Esophagus muscularis mucosa (tissue), 4 donors: ENCODE results near the gene MEGF6. TPM values are rescaled to one million over a fixed set of nuclear protein-coding genes. Genes with fewer than 3 reads are reported as not detected.

Experiments
- DNase-seq: peaks from one replicate; pipeline ENCODE4 v3.0.0-alpha.2; 2017; ENCODE audit errors: extremely low spot score
- H3K27ac ChIP-seq, 4 donors: fragments of 200-600 bp; sonication (generic); replicated peaks in 1 of 4; 1 replicate in 3 of 4; 2 replicates in 1 of 4; pipeline ENCODE4 v1.5.1; 2016 to 2019; ENCODE audit warnings: mild to moderate bottlenecking in 1 of 4
- H3K27me3 ChIP-seq, 4 donors: fragments of 200-600 bp; sonication (generic); one replicate each; pipeline versions ENCODE4 v1.5.1 to v1.6.0; 2016 to 2019
- H3K36me3 ChIP-seq, 4 donors: fragments of 200-600 bp; sonication (generic); one replicate each; pipeline ENCODE4 v1.5.1; 2016 to 2019
- H3K4me1 ChIP-seq, 4 donors: fragments of 200-600 bp; sonication (generic); one replicate each; pipeline ENCODE4 v1.5.1; 2016 to 2019
- H3K4me3 ChIP-seq, 4 donors: fragments of 200-600 bp; sonication (generic); 1 replicate in 2 of 4; 2 replicates in 2 of 4; pipeline ENCODE4 v1.5.1; 2016 to 2019; ENCODE audit warnings: mild to moderate bottlenecking in 4 of 4, moderate library complexity in 1 of 4
- H3K9me3 ChIP-seq, 4 donors: fragments of 200-600 bp; sonication (generic); 1 replicate in 3 of 4; 2 replicates in 1 of 4; pipeline ENCODE4 v1.5.1; 2016 to 2019
- CTCF ChIP-seq, 3 experiments: fragments of 200-600 bp in 2 of 3; fragments of 450-650 bp in 1 of 3; sonication (generic) in 2 of 3; IDR thresholded peaks; one replicate each; pipeline ENCODE4 v1.5.1; 2017 to 2019; ENCODE audit warnings: antibody characterized with exemption in 3 of 3, mild to moderate bottlenecking in 2 of 3, moderate library complexity in 1 of 3
- EP300 ChIP-seq: sonication (generic); formaldehyde crosslinking; IDR thresholded peaks from one replicate; pipeline ENCODE4 v1.6.1; 2017; ENCODE audit warnings: antibody characterized with exemption
- POLR2A ChIP-seq: fragments of 450-650 bp; IDR thresholded peaks from one replicate; pipeline ENCODE4 v1.6.1; 2017; ENCODE audit warnings: antibody characterized with exemption, moderate library complexity, mild to moderate bottlenecking, low read depth
- POLR2AphosphoS5 ChIP-seq, 2 donors: sonication (generic); formaldehyde crosslinking; IDR thresholded peaks; one replicate each; pipeline ENCODE4 v1.6.1; 2017; ENCODE audit warnings: antibody characterized with exemption in 2 of 2
- WGBS: methylation state at CpG from one replicate; pipeline ENCODE4 v1.1.5; 2018; 5-methylcytosine and 5-hydroxymethylcytosine counted together
- intact Hi-C: fragments of 100-400 bp; cut with DNase I; formaldehyde crosslinking; loops from one replicate; pipeline ENCODE4 v1.15.1; 2023
- total RNA-seq, 4 donors: library from RNA; depleted of rRNA; stranded (reverse); fragments of >200 nt; gene quantifications; one replicate each; pipeline versions ENCODE4 v1.1.0 to v1.2.1, GENCODE V29; 2016

MEGF6 gene
- total RNA-seq, 4 donors from 2014 or later = 9.3 to 18.1 (median 12.7) TPM

GRCh38 chr1:3460672-3461131 lies 150.6 kb downstream of the MEGF6 start:
- no peaks in the 10 kb centered on the region for H3K36me3 ChIP-seq
- no peaks in the 10 kb centered on the region for H3K9me3 ChIP-seq
- H3K4me3 ChIP-seq = no peak overlapping the region
- intact Hi-C loops = no loop called here
- H3K4me1 ChIP-seq = peaks cover 9 to 16% (median 15%) of the 10 kb centered on the region in 4 donors
- TF ChIP-seq CTCF (IDR thresholded peaks at IDR 0.05) = no peak
- no peak for TF ChIP-seq POLR2A
- no peak for TF ChIP-seq EP300
- TF ChIP-seq POLR2AphosphoS5 (IDR thresholded peaks at IDR 0.05) = no peak
- WGBS = 72% methylated on average over 9 of the region's 14 CpGs
- H3K27me3 ChIP-seq = peaks cover 0 to 29% (median 0%) of the 10 kb centered on the region in 4 donors
- no peak for DNase-seq
- peak overlapping the region in 2 of 4 donors; percentile 10 to 42 for H3K27ac ChIP-seq

- no peaks in the 10 kb centered on the region for H3K9me3 ChIP-seq
- no peak overlapping the region for H3K4me3 ChIP-seq
- peak overlapping the region in 3 of 4 donors; percentile 10 to 42 (median 13) for H3K27ac ChIP-seq
- DNase-seq = no peak
- peaks cover 11 to 20% (median 18%) of the 10 kb centered on the region in 4 donors for H3K4me1 ChIP-seq
- TF ChIP-seq POLR2A (no peak), POLR2AphosphoS5 (IDR thresholded peaks at IDR 0.05) (no peak), EP300 (no peak), CTCF (IDR thresholded peaks at IDR 0.05) (no peak)
- intact Hi-C loops = no loop called here
- WGBS = 85% methylated on average over 15 of the region's 23 CpGs
- H3K36me3 ChIP-seq = no peaks in the 10 kb centered on the region
- peaks cover 0 to 29% (median 3%) of the 10 kb centered on the region in 4 donors for H3K27me3 ChIP-seq
Measured at GRCh38 chr1:3459940-3460671, 151.2 kb downstream of the MEGF6 start.

- no peak overlapping the region for H3K4me3 ChIP-seq
- intact Hi-C loops = no loop called here
- no peak for DNase-seq
- TF ChIP-seq EP300 (no peak), POLR2AphosphoS5 (IDR thresholded peaks at IDR 0.05) (no peak), POLR2A (no peak), CTCF (IDR thresholded peaks at IDR 0.05) (no peak)
- peaks cover 0 to 37% (median 10%) of the 10 kb centered on the region in 4 donors for H3K27me3 ChIP-seq
- H3K4me1 ChIP-seq = peaks cover 17 to 28% (median 26%) of the 10 kb centered on the region in 4 donors
- no peaks in the 10 kb centered on the region for H3K36me3 ChIP-seq
- H3K9me3 ChIP-seq = no peaks in the 10 kb centered on the region
- WGBS = 83% methylated on average over 24 of the region's 24 CpGs
- H3K27ac ChIP-seq = peak overlapping the region in 2 of 4 donors; percentile 10 to 42
Measured at GRCh38 chr1:3459051-3459908, 152.0 kb downstream of the MEGF6 start.

GRCh38 chr1:3457910-3458883 lies 153.1 kb downstream of the MEGF6 start:
- Histone ChIP-seq H3K4me3 (no peak overlapping the region), H3K36me3 (no peaks in the 10 kb centered on the region), H3K4me1 (peaks cover 27 to 39% (median 37%) of the 10 kb centered on the region in 4 donors), H3K27me3 (peaks cover 0 to 48% (median 20%) of the 10 kb centered on the region in 4 donors), H3K27ac (no peak overlapping the region), H3K9me3 (no peaks in the 10 kb centered on the region)
- DNase-seq = no peak
- intact Hi-C loops = no loop called here
- no peak for TF ChIP-seq POLR2A
- TF ChIP-seq CTCF (IDR thresholded peaks at IDR 0.05) = no peak
- no peak for TF ChIP-seq POLR2AphosphoS5 (IDR thresholded peaks at IDR 0.05)
- no peak for TF ChIP-seq EP300
- WGBS = 60% methylated on average over 8 of the region's 18 CpGs
